Measurements from ENCODE around the gene ZNF850.

GRCh38 chr19:36775768-36776167 lies 3.2 kb upstream of the ZNF850 start:
- TF ChIP-seq GATA2 (IDR thresholded peaks at IDR 0.05; ENCODE audit: low read depth, low read length) (no peak), GATA3 (IDR thresholded peaks at IDR 0.05; ENCODE audit: low read depth, low read length) (no peak)
